GM19324 (cell line): ENCODE measurements around the gene GHRHR.

Source experiments
- ATAC-seq: cut with Tn5 transposase; IDR thresholded peaks from one replicate; pipeline ENCODE4 v1.9.1; 2021; ENCODE audit warnings: mild to moderate bottlenecking, moderate library complexity; ENCODE audit not compliant: unreplicated experiment, low FRiP score

GHRHR gene

GRCh38 chr7:30965372-30965771 is 1.6 kb downstream of the GHRHR start:
- no peak for ATAC-seq

GRCh38 chr7:30965883-30966282 is 2.1 kb downstream of the GHRHR start:
- no peak for ATAC-seq

GRCh38 chr7:30968294-30968693 is 4.5 kb downstream of the GHRHR start:
- ATAC-seq: no peak

GRCh38 chr7:30968747-30969603 is 5.2 kb downstream of the GHRHR start:
- no peak for ATAC-seq

GRCh38 chr7:30969604-30969970 is 5.8 kb downstream of the GHRHR start:
- no peak for ATAC-seq

- no peak for ATAC-seq
These were observed 6.3 kb downstream of the GHRHR start for GRCh38 chr7:30970074-30970473.

GRCh38 chr7:30970594-30971094 is 6.9 kb downstream of the GHRHR start:
- no peak for ATAC-seq

GRCh38 chr7:30971440-30971839 is 7.7 kb downstream of the GHRHR start:
- no peak for ATAC-seq

GRCh38 chr7:30971840-30972563 is 8.2 kb downstream of the GHRHR start:
- ATAC-seq: no peak

- ATAC-seq: no peak
These were observed 9.5 kb downstream of the GHRHR start for GRCh38 chr7:30973292-30973691.

- ATAC-seq: no peak
These were observed 10.2 kb downstream of the GHRHR start for GRCh38 chr7:30973791-30974604.

- ATAC-seq: peak; percentile 73
These were observed 11.0 kb downstream of the GHRHR start for GRCh38 chr7:30974605-30975255.

- no peak for ATAC-seq
These were observed 11.6 kb downstream of the GHRHR start for GRCh38 chr7:30975256-30975899.

- no peak for ATAC-seq
These were observed 12.6 kb downstream of the GHRHR start for GRCh38 chr7:30976381-30976780.

GRCh38 chr7:30977222-30977621 is 13.5 kb downstream of the GHRHR start:
- no peak for ATAC-seq

- ATAC-seq: no peak
These were observed 14.3 kb downstream of the GHRHR start for GRCh38 chr7:30977896-30978564.

- no peak for ATAC-seq
These were observed 15.3 kb downstream of the GHRHR start for GRCh38 chr7:30979027-30979426.

GRCh38 chr7:30980194-30980593 is 16.4 kb downstream of the GHRHR start:
- ATAC-seq: no peak

GRCh38 chr7:30980751-30981150 is 17.0 kb downstream of the GHRHR start:
- no peak for ATAC-seq
